Mammary epithelial cell (primary cell): ENCODE measurements around the gene LRRC8B.

ENCODE experiments used
- CTCF ChIP-seq, 2 donors: IDR thresholded peaks in 1 of 2; conservative IDR thresholded peaks in 1 of 2; 2 replicates each; pipeline ENCODE4 v1.5.1; 2011 to 2012; ENCODE audit warnings: inconsistent platforms in 2 of 2, low read length in 2 of 2, mild to moderate bottlenecking in 2 of 2, control low read depth in 1 of 2, low read depth in 1 of 2; ENCODE audit not compliant: insufficient read depth in 1 of 2; ENCODE audit errors: extremely low read depth in 1 of 2
- EZH2 ChIP-seq: IDR thresholded peaks from 2 replicates; pipeline ENCODE4 v1.6.1; 2012; ENCODE audit warnings: low read length, inconsistent platforms, borderline replicate concordance

GRCh38 chr1:89499320-89499719, 25.3 kb upstream of the LRRC8B start:
- TF ChIP-seq CTCF (conservative IDR thresholded peaks at IDR 0.05 in 1 of 2, IDR thresholded peaks at IDR 0.05 in 1 of 2; ENCODE audit: extremely low read depth in 1 of 2, insufficient read depth in 1 of 2, low read depth in 1 of 2, low read length in 2 of 2) (no peak), EZH2 (no peak)
